Karpas-422 (cell line): ENCODE results near the gene USP40. TPM values are rescaled to one million over a fixed set of nuclear protein-coding genes. Genes with fewer than 3 reads are reported as not detected.

Experiments
- DNase-seq: peaks from one replicate; pipeline ENCODE4 v3.0.0-alpha.2; 2015
- H2AFZ ChIP-seq: fragments of 200-600 bp; sonication (generic); 2 replicates; pipeline ENCODE4 v1.6.1; 2014; ENCODE audit warnings: antibody characterized with exemption, low read length, mixed read lengths
- H3K27ac ChIP-seq: fragments of 200-600 bp; sonication (generic); 2 replicates; pipeline ENCODE4 v1.5.1; 2014; ENCODE audit warnings: mild to moderate bottlenecking, low read length, moderate library complexity
- H3K27me3 ChIP-seq: fragments of 200-600 bp; sonication (generic); 2 replicates; pipeline ENCODE4 v1.6.1; 2014; ENCODE audit warnings: low read length, mixed read lengths
- H3K36me3 ChIP-seq: fragments of 200-600 bp; sonication (generic); 2 replicates; pipeline ENCODE4 v1.6.1; 2014; ENCODE audit warnings: low read length, mixed read lengths; ENCODE audit not compliant: insufficient read depth
- H3K4me1 ChIP-seq: fragments of 200-600 bp; sonication (generic); 2 replicates; pipeline ENCODE4 v1.6.1; 2014; ENCODE audit warnings: mild to moderate bottlenecking, low read length, mixed read lengths
- H3K4me2 ChIP-seq: fragments of 200-600 bp; sonication (generic); 2 replicates; pipeline ENCODE4 v1.6.1; 2014; ENCODE audit warnings: low read length, low read depth, mild to moderate bottlenecking; ENCODE audit not compliant: poor library complexity, severe bottlenecking
- H3K4me3 ChIP-seq: fragments of 200-600 bp; sonication (generic); 2 replicates; pipeline ENCODE4 v1.5.1; 2014; ENCODE audit warnings: mild to moderate bottlenecking, antibody characterized with exemption, low read length, mixed read lengths
- H3K79me2 ChIP-seq: fragments of 200-600 bp; sonication (generic); 2 replicates; pipeline ENCODE4 v1.6.1; 2014; ENCODE audit warnings: mild to moderate bottlenecking, low read length, mixed read lengths
- H3K9ac ChIP-seq: fragments of 200-600 bp; sonication (generic); 2 replicates; pipeline ENCODE4 v1.6.0; 2014; ENCODE audit warnings: low read length
- H3K9me2 ChIP-seq: fragments of 200-600 bp; sonication (generic), shearing (Covaris generic); replicated peaks from 2 replicates; pipeline ENCODE4 v1.6.0; 2014; ENCODE audit warnings: mild to moderate bottlenecking, low read length, moderate library complexity; ENCODE audit not compliant: insufficient read depth
- H3K9me3 ChIP-seq: fragments of 300-700, 200-600 bp; sonication (generic); 2 replicates; pipeline ENCODE4 v1.6.1; 2014; ENCODE audit warnings: low read length, mixed read lengths
- H4K20me1 ChIP-seq: fragments of 200-600 bp; sonication (generic); 2 replicates; pipeline ENCODE4 v1.6.1; 2014; ENCODE audit warnings: mild to moderate bottlenecking, antibody characterized with exemption, low read length, low read depth; ENCODE audit not compliant: insufficient read depth
- total RNA-seq: library from RNA; depleted of rRNA; stranded (reverse); fragments of >200 nt; shearing (Covaris generic); gene quantifications from 2 replicates; pipeline ENCODE4 v1.2.3, GENCODE V29; 2014; ENCODE audit warnings: low replicate concordance

USP40 gene
- total RNA-seq, 1 experiment from 2014 or later = 7.9 TPM

- Histone ChIP-seq H3K27ac (no peak overlapping the region), H4K20me1 (no peaks in the 10 kb centered on the region), H3K4me1 (no peaks in the 10 kb centered on the region), H3K4me3 (no peak overlapping the region), H3K9me2 (no peaks in the 10 kb centered on the region), H3K9ac (no peak overlapping the region), H3K27me3 (no peaks in the 10 kb centered on the region), H3K9me3 (no peaks in the 10 kb centered on the region), H3K36me3 (no peaks in the 10 kb centered on the region), H3K79me2 (no peaks in the 10 kb centered on the region), H3K4me2 (no peak overlapping the region), H2AFZ (no peak overlapping the region)
- no peak for DNase-seq
Measured at GRCh38 chr2:233464531-233465240, 101.9 kb downstream of the USP40 start.

DNA sequence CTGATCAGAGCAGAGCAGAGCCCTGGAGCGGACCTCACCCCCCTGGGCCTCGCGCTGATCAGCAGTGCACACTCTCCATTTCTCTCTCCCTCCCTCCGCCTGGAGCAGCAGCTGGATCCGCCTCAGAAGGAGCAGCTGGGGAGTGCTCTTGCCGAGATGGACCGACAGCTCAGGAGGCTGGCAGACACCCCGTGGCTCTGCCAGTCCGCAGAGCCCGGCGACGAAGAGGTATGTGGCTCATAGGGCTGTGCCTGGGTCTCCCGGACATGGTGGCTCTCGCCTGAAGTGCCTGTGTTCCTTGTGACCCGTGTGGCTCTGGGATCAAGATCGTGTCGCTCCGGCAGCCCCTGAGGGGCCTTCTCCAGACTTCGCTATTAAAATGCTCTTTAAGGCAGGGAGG, 102.5 kb downstream of the USP40 start:
- Histone ChIP-seq H2AFZ (no peak overlapping the region), H3K79me2 (no peaks in the 10 kb centered on the region), H3K4me2 (no peak overlapping the region), H3K4me3 (no peak overlapping the region), H3K27ac (no peak overlapping the region), H3K9me3 (no peaks in the 10 kb centered on the region), H3K9me2 (no peaks in the 10 kb centered on the region), H3K4me1 (no peaks in the 10 kb centered on the region), H3K36me3 (no peaks in the 10 kb centered on the region), H3K27me3 (no peaks in the 10 kb centered on the region), H4K20me1 (no peaks in the 10 kb centered on the region), H3K9ac (no peak overlapping the region)
- no peak for DNase-seq

DNA sequence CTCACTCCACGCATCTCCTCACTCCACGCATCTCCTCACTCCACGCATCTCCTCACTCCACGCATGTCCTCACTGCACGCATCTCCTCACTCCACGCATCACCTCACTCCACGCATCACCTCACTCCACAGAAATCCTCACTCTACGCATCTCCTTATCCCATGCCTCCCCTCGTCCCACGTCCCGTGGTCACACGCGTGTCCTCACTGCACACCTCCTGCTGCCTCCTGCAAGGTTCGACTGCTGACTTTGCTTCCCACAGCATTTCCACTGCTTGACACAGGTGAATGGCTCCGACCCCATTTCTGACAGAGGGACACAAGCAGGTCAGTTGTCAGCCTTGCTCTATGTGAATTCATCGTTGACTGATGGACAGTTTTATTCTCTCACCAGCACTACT, 103.0 kb downstream of the USP40 start:
- Histone ChIP-seq H3K4me1 (no peaks in the 10 kb centered on the region), H3K27ac (no peak overlapping the region), H3K9me3 (no peaks in the 10 kb centered on the region), H3K9me2 (no peaks in the 10 kb centered on the region), H4K20me1 (no peaks in the 10 kb centered on the region), H3K27me3 (no peaks in the 10 kb centered on the region), H3K79me2 (no peaks in the 10 kb centered on the region), H2AFZ (no peak overlapping the region), H3K9ac (no peak overlapping the region), H3K4me3 (no peak overlapping the region), H3K36me3 (no peaks in the 10 kb centered on the region), H3K4me2 (no peak overlapping the region)
- DNase-seq = no peak

DNA sequence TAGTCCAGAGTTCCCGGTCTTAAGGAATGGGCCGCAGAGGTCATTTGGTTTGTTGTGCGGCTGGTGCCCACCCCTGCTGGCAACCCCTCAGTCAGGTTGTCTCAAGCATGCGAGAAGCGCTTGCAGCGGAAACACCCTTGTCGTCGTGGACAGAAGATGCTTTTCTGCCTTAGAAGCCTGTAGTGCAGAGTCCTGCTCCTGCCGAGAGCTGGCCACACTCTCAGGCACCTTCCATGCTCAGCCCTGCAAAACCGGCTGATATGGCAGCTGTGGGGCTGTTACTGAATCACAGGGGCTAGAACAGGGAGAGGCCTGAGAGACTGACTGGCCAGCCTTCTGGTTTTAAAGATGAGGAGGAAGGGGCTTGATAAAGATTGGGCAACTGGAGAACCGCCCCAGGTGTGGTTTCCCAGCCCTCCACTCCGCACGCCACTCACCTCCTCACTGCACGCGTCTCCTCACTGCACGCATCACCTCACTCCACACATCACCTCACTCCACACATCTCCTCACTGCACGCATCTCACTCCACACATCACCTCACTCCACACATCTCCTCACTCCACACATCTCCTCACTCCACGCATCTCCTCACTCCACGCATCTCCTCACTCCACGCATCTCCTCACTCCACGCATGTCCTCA, 103.6 kb downstream of the USP40 start:
- Histone ChIP-seq H2AFZ (no peak overlapping the region), H3K9ac (no peak overlapping the region), H3K36me3 (no peaks in the 10 kb centered on the region), H3K79me2 (no peaks in the 10 kb centered on the region), H3K27me3 (no peaks in the 10 kb centered on the region), H3K4me1 (no peaks in the 10 kb centered on the region), H3K27ac (no peak overlapping the region), H3K4me3 (no peak overlapping the region), H3K9me2 (no peaks in the 10 kb centered on the region), H3K4me2 (no peak overlapping the region), H3K9me3 (no peaks in the 10 kb centered on the region), H4K20me1 (no peaks in the 10 kb centered on the region)
- no peak for DNase-seq

GRCh38 chr2:233462202-233462785, 104.3 kb downstream of the USP40 start:
- Histone ChIP-seq H3K36me3 (no peaks in the 10 kb centered on the region), H3K4me1 (no peaks in the 10 kb centered on the region), H2AFZ (no peak overlapping the region), H4K20me1 (no peaks in the 10 kb centered on the region), H3K27me3 (no peaks in the 10 kb centered on the region), H3K4me2 (no peak overlapping the region), H3K4me3 (no peak overlapping the region), H3K27ac (no peak overlapping the region), H3K9ac (no peak overlapping the region), H3K9me3 (no peaks in the 10 kb centered on the region), H3K9me2 (no peaks in the 10 kb centered on the region), H3K79me2 (no peaks in the 10 kb centered on the region)
- no peak for DNase-seq

DNA sequence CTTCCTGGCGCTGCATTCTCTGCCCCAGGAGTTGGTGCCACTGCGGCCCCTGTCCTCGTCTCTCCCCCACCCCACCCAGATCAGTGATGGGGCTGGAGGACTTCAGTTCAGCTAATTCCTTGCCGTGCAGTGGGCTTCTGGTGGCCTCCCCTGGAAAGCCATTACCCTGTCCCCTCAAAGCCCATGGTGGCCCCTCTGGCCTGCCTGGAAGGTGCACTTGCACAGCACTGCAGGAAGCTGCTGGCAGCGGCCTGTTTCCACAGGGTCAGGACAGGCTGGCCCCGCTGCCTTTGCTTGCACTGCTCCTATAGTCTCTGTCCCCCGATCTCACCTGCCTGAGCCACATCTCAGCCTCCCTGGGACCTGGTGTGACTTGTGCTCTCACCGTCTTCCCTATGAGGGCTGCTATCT, 105.1 kb downstream of the USP40 start:
- Histone ChIP-seq H3K79me2 (no peaks in the 10 kb centered on the region), H3K4me3 (no peak overlapping the region), H3K4me2 (no peak overlapping the region), H3K9me2 (no peaks in the 10 kb centered on the region), H3K36me3 (no peaks in the 10 kb centered on the region), H2AFZ (no peak overlapping the region), H4K20me1 (no peaks in the 10 kb centered on the region), H3K9me3 (no peaks in the 10 kb centered on the region), H3K27ac (no peak overlapping the region), H3K4me1 (no peaks in the 10 kb centered on the region), H3K27me3 (no peaks in the 10 kb centered on the region), H3K9ac (no peak overlapping the region)
- DNase-seq = no peak

- Histone ChIP-seq H3K9me3 (no peaks in the 10 kb centered on the region), H3K27me3 (no peaks in the 10 kb centered on the region), H3K4me3 (no peak overlapping the region), H3K79me2 (no peaks in the 10 kb centered on the region), H3K36me3 (no peaks in the 10 kb centered on the region), H3K9ac (no peak overlapping the region), H3K4me1 (no peaks in the 10 kb centered on the region), H3K4me2 (no peak overlapping the region), H2AFZ (no peak overlapping the region), H3K27ac (no peak overlapping the region), H4K20me1 (no peaks in the 10 kb centered on the region), H3K9me2 (no peaks in the 10 kb centered on the region)
- DNase-seq = no peak
Measured at GRCh38 chr2:233460726-233461441, 105.7 kb downstream of the USP40 start.

DNA sequence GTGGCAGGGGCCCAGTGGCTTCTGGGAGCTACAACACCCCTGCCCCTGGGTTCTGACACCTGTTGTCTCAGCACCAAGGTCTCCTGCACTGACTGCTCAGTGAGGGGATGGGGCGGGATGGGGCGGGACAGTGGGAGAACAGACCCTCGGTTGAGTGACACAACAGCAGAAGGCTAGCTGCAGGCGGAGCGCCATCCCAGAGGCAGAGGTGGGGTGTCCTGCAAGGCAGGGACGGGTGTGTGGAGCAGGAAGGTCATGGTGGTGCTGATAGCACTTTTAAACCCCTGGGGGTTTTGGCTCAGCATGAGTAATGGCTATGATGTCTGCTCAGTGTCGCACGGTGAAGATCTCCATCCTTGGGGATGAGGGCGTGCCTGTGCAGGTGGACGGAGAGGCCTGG, 107.2 kb downstream of the USP40 start:
- no peak overlapping the region for H2AFZ ChIP-seq
- H3K27me3 ChIP-seq = no peaks in the 10 kb centered on the region
- no peak overlapping the region for H3K4me2 ChIP-seq
- DNase-seq = no peak
- no peaks in the 10 kb centered on the region for H3K9me2 ChIP-seq
- no peak overlapping the region for H3K4me3 ChIP-seq
- no peaks in the 10 kb centered on the region for H3K36me3 ChIP-seq
- no peaks in the 10 kb centered on the region for H3K4me1 ChIP-seq
- no peaks in the 10 kb centered on the region for H3K9me3 ChIP-seq
- no peaks in the 10 kb centered on the region for H3K79me2 ChIP-seq
- H3K9ac ChIP-seq = no peak overlapping the region
- no peaks in the 10 kb centered on the region for H4K20me1 ChIP-seq
- H3K27ac ChIP-seq = no peak overlapping the region
